NB4 (cell line): ENCODE measurements around the gene SMIM22.

Source experiments
- CTCF ChIP-seq: IDR thresholded peaks from one replicate; pipeline ENCODE4 v1.5.1; 2012; ENCODE audit warnings: low read depth, low read length
- TF ChIP-seq, protein P1 (sequence below): IDR thresholded peaks from 2 replicates; pipeline ENCODE4 v1.6.1; 2011; ENCODE audit warnings: low read depth, low read length

GRCh38 chr16:4833584-4833983 lies 38.4 kb downstream of the SMIM22 start:
- TF ChIP-seq CTCF, result no peak
- TF ChIP-seq, protein P1, sequence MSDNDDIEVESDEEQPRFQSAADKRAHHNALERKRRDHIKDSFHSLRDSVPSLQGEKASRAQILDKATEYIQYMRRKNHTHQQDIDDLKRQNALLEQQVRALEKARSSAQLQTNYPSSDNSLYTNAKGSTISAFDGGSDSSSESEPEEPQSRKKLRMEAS, result no peak
